NCI-H345 treated with DMSO at 0.1 percent for 48 hours (cell line): ENCODE results near the gene SRP9.

ENCODE experiments used
- DNase-seq: peaks from one replicate; lab custom pipeline; 2025; ENCODE audit not compliant: unreplicated experiment; lab: John Stamatoyannopoulos, UW

SRP9 gene, protein sequence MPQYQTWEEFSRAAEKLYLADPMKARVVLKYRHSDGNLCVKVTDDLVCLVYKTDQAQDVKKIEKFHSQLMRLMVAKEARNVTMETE

DNA sequence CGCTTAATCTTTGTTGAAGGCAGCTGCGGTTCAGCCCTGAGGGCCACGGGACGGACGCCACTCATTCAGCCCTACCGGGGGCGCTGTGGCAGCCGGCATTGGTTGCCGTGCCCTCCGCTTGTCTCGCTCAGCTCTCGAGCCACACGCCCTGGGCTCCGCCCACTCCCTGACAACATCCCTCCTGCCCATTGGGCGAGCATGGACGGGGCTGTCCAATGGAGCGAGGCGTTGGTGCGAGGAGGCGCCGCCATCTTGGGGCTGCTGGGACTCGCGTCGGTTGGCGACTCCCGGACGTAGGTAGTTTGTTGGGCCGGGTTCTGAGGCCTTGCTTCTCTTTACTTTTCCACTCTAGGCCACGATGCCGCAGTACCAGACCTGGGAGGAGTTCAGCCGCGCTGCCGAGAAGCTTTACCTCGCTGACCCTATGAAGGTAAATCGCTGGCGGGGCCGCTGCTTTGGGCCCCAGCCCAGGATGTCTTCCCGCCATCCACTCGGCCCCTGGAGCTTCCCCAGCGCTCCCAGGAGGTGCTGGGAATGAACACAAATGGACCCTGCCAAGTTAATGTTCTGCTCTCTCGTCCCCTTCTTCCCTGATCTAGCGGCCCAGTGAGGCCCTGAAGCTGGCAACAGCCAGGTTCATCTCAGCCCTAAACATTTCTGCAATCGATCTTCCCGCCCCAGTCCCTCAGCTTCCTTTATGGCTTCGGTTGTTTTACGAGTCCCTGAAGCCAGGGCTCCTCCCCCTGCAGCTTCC lies at the start of gene SRP9:
TSS of gene SRP9 (plus strand) at position 244 of the 754 bp plus-strand sequence. CDS start at position 359, 115 bp downstream.
- DNase-seq = peak; percentile 94

- no peak for DNase-seq
Measured at GRCh38 chr1:225731491-225731890, 46.1 kb upstream of the SRP9 start.

- peak; percentile 75 for DNase-seq
Measured at GRCh38 chr1:225733254-225733653, 44.4 kb upstream of the SRP9 start.

DNA sequence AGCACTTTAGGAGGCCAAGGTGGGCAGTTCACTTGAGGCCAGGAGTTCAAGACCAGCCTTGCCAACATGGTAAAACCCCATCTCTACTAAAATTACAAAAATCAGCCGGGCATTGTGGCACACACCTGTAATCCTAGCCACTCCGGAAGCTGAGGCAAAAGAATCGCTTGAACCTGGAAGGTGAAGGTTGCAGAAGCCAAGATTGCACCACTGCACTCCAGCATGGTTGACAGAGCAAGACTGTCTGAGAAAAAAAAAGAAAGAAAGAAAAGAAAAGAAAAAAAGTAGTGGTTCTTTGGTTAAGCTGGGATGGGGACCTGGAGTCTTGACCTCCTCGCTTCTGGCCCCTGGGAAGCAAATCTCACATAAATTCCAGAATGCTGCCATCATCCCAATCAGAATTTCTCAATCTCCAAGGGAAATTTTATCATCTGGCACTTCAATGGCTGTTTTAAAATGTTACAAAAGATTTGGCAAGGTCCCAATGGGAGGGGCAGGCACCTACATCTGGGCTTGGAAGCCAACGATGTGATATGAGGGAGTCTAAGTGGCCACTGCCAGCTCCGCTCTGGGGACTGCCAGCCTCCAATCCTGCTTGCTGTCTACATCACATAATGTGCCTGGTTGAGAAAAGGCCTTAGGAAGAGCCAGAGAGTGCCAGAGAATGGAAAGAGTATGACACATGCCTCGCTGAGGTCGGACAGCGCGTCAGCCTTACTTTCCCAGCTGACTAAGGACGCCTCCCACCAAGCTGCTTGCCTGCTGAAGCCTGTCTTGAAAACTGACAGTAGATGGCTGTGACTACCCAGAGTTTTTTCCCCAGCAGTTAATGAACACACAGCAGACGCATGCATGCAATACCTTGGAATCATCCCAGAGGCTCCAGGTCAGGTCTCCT lies 42.1 kb upstream of the SRP9 start:
- DNase-seq = peak; percentile 10

DNA sequence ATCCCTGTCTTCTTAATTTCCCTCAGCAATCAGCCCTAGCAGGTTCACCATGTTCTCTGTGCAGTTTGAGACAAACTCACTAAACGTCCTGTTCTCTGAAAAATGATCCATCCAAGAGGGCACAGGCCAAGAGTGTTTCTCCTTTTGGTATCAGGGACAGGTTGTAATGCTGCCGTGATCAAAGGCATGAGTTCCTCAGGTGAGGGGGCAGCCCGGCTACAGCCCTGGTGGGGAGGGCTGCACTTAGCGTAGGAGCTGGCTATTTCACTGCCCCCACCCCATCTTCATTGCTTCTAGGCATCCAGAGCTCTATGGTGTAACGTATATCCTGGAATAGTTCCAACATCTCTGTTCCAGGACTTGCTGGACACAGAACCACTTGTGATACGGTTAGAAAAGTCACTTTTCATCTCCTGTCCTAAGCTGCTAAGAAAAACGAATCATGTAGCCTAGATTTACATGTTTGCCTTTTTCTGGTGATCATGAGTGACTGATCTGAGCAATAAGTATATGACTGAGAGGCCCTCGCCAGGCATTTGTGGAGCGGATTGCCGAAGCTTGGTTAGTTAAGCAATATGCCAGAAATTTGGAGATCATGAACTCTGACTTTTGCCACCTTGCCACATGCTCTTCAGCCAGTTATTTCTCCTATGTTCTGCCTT lies 41.1 kb upstream of the SRP9 start:
- no peak for DNase-seq

DNA sequence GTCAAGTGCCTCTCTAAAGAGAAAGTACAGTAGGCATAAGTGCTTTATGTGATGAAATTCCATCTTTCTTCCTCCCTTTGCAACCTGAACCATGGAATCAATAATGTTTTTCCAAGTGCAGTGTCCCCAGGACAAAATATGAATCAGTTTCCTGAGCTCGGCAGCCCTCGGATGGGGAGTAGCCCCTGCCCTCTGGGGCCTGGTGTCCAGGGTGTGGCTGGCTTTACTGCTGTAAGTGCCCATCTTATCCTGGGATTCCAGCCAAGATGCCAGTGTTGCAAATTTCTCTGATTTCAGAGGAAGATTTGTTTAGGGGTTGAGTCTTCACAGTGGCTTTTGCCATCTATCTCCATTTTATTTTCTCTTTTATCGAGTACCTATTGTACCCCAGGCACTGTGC lies 40.5 kb upstream of the SRP9 start:
- DNase-seq = no peak

DNA sequence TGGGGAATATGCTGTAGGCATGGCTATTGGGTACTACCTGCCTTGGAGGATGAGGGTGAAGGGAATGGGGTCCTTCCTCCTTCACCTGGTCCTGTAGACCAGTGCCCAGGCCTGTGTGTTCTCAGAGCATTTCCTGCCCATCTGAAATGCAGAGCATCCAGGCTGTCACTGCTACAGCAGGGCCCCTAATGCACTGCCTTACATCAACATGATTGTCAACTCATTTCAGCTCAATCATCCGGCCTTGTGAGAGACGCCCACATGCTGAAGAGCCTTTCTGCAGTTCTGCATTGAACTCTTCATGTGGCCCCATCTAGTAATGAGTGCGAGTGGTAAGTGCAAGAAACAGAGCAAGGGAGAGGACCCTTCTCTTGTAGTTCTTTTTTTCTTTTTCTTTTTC lies 39.8 kb upstream of the SRP9 start:
- no peak for DNase-seq

- no peak for DNase-seq
Measured at GRCh38 chr1:225738763-225739162, 38.9 kb upstream of the SRP9 start.

GRCh38 chr1:225739542-225740107 lies 38.0 kb upstream of the SRP9 start:
- no peak for DNase-seq

DNA sequence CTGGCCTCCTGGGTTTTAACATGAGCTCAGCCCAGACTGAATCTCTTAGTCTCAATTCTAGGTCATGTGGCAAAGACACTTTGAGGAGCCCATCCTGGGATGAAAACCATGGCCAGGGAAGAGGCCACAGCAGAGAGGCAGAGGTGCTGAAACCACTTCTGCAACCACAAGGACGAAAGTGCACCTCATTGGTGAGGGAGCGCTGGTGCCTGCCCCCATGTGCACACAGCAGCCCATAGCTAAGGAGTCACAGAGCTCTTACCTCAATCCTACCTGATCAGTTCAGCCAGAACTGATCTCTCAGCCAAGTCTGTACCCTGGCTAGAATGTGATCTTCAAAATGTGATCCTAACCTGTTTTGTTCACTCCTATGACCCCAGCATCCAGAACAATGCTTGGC lies 32.9 kb upstream of the SRP9 start:
- DNase-seq = no peak

GRCh38 chr1:225745273-225745672 lies 32.4 kb upstream of the SRP9 start:
- DNase-seq = no peak

DNA sequence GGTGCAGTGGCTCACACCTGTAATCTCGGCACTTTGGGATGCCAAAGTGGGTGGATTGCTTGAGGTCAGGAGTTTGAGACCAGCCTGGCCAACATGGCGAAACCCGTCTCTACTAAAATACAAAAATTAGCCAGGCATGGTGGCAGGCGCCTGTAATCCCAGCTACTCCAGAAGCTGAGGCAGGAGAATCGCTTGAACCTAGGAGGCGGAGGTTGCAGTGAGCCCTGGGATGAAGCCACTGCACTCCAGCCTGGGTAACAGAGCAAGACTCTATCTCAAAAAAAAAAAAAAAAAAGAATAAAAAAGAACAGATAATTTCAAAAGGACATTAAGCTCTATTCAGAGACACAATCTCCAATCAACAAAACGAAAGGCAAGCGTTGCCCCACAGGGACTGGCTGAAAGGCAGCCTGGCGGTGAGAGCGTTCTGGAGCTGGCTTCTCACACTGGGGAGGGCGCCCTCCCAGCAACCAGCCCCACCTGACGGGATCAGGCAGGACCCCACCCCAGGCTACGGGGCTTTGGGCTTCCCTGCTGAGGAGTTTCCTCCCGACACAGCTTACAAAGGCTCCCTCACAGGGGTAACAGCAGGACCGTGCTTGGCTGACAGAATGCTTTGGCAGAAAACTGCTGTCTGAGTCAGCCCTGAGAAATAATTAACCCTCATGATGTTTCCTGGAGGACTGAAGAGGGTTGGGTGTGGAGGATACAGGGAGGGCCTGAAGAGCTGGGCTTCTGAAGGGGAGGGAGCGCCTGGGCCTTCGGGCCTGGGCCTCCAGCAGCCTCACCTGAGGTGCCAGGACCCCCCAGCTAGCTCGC lies 31.1 kb upstream of the SRP9 start:
- peak; percentile 68 for DNase-seq

DNA sequence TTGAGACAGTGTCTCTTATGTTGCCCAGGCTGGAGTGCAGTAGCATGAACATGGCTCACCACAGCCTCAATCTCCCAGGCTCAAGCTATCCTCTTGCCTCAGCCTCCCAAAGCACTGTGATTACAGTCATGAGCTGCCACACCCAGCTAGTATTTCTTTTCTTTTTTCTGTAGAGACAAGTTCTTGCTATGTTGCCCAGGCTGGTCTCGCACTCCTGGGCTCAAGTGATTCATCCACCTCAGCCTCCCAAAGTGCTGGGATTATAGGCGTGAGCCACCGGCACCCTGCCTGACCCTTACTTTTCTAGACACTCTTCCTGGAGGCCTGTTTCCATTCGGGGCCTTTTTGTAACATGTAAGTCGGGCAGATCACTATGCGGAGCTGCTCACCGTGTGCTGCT lies 30.1 kb upstream of the SRP9 start:
- DNase-seq = no peak

- no peak for DNase-seq
Measured at GRCh38 chr1:225748529-225748928, 29.1 kb upstream of the SRP9 start.

DNA sequence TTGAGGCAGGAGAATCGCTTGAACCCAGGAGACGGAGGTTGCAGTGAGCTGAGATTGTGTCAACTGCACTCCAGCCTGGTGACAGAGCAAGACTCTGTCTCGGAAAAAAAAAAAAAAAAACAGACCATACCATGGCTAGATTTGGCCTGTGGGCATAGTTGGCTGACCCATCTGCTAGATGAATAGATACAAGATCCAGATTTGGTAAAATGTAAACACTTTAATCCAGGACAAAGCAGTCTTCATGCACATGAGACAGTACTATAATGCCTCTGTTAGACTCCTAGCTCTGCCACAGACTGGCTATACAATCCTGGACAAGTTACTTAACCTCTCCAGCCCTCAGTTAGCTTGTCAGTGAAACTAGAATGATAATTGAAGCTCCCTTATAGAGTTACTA lies 27.9 kb upstream of the SRP9 start:
- no peak for DNase-seq

- DNase-seq = no peak
Measured at GRCh38 chr1:225750420-225750819, 27.2 kb upstream of the SRP9 start.

GRCh38 chr1:225750875-225751824 lies 26.5 kb upstream of the SRP9 start:
- DNase-seq = no peak

DNA sequence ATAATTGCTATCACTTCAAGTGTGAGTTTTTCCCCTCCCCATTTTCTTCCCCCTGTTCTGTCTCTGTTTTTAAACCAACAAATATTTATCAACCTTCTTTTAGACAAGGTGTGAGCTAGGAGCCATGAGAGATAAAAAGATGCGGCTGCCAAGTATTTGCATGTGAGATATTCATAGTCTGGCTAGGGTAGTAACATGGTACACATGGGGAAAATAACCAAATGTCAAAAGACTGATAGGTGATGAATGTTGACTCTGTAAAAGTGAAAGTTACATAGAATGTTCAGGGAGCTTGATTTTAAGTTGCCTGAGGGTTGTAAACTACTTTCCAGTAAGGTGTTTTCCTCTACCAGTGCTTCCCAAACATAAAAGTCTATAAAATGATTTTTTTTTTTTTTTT lies 25.4 kb upstream of the SRP9 start:
- DNase-seq = no peak

GRCh38 chr1:225754940-225755641 lies 22.5 kb upstream of the SRP9 start:
- DNase-seq = no peak
